Posterior vena cava (tissue), 2 donors: ENCODE measurements around the gene NTS. TPM values are rescaled to one million over a fixed set of nuclear protein-coding genes. Genes with fewer than 3 reads are reported as not detected.

Source experiments
- DNase-seq: peaks from one replicate; pipeline ENCODE4 v3.0.0-alpha.2; 2020; ENCODE audit warnings: low spot score
- intact Hi-C, 2 donors: fragments of 100-400 bp; cut with DNase I; formaldehyde crosslinking; loops; one replicate each; pipeline versions ENCODE4 v1.14.1 to v1.14.2; 2022 to 2023
- total RNA-seq, 2 donors: library from RNA; stranded (reverse); fragmentation: NEBNext Ultra II Directional; extraction: Animal tissue kit (Norgen Biotek cat#: 25700); gene quantifications; one replicate each; pipeline ENCODE4 v1.2.1, GENCODE V29; 2021
- donor health status: DM: yes; HTN: yes; CAD: no.
- donor health status: DM: yes; HTN: yes; CAD: no.

The NTS gene
- total RNA-seq, 2 donors from 2014 or later, result 1.4 to 2.4 TPM

GRCh38 chr12:85883763-85884162 is 9.7 kb downstream of the NTS start:
- intact Hi-C loops, result loop anchor here in 1 of 2 donors (2.0 kb wide), 1 partner anchor 69 kb away; no protein-coding TSS in a partner anchor
- DNase-seq, result no peak

GRCh38 chr12:85894653-85895052 is 20.6 kb downstream of the NTS start:
- intact Hi-C loops, result no loop called here
- no peak for DNase-seq

- intact Hi-C loops, result no loop called here
- no peak for DNase-seq
These were observed 46.3 kb downstream of the NTS start for GRCh38 chr12:85920324-85920947.

GRCh38 chr12:85923767-85924331 is 49.8 kb downstream of the NTS start:
- intact Hi-C loops, result no loop called here
- no peak for DNase-seq

- intact Hi-C loops, result no loop called here
- DNase-seq, result no peak
These were observed 53.1 kb downstream of the NTS start for GRCh38 chr12:85927166-85927565.

Other genes starting within 250 kb of the NTS start
- 1 to 10 TPM; 5.7 to 6.2 TPM for gene RASSF9, start 37.9 kb upstream of the NTS start, total RNA-seq